HCT116 (cell line): ENCODE data around the gene PARP9. TPM values are rescaled to one million over a fixed set of nuclear protein-coding genes. Genes with fewer than 3 reads are reported as not detected.

Experiments
- ATAC-seq: fragments of 200-7000 bp; cut with Tn5 transposase; 2 replicates; pipeline ENCODE4 v1.9.1; 2020; ENCODE audit warnings: mild to moderate bottlenecking, moderate library complexity
- BruUV-seq: library from RNA; stranded (reverse); fragments of 400-500 nt; replicated peaks from 2 replicates; lab custom pipeline; 2021; lab: Mats Ljungman, UMichigan
- CTCF ChIA-PET: fragments of 300-600 bp; sonication (Branson Sonifier 250); formaldehyde crosslinking; loops from one replicate; lab custom pipeline; 2021; ENCODE audit warnings: antibody characterized with exemption; lab: Charles Lee
- POLR2A ChIA-PET: fragments of 300-600, 350-600 bp; sonication (Branson Sonifier 250); formaldehyde crosslinking; loops from one replicate; lab custom pipeline; 2021; ENCODE audit warnings: antibody characterized with exemption; lab: Charles Lee
- RAD21 ChIA-PET, 2 experiments: fragments of 300-600 bp; sonication (Branson Sonifier 250); formaldehyde crosslinking; loops; one replicate each; lab custom pipeline; 2023; ENCODE audit warnings: low total read pairs in 2 of 2; ENCODE audit not compliant: uncharacterized antibody in 2 of 2, unreplicated experiment in 2 of 2, low non-redundant PET in 1 of 2; lab: Charles Lee
- DNase-seq: peaks from one replicate; pipeline ENCODE4 v3.0.0-alpha.2; 2010; ENCODE audit warnings: low read depth, low spot score
- H2AFZ ChIP-seq: fragments of 200-600 bp; shearing (Covaris generic), sonication (generic); 2 replicates; pipeline ENCODE4 v1.6.1; 2017; ENCODE audit warnings: low read depth, mixed run types, mixed read lengths, antibody characterized with exemption, low read length; ENCODE audit not compliant: poor library complexity, severe bottlenecking
- H3K27ac ChIP-seq: 2 replicates; pipeline ENCODE4 v1.5.1; 2012; ENCODE audit warnings: low read depth, low read length
- H3K27me3 ChIP-seq: fragments of 200-600 bp; sonication (generic); 2 replicates; pipeline ENCODE4 v1.6.1; 2016; ENCODE audit warnings: mixed run types, low read length, mixed read lengths; ENCODE audit not compliant: insufficient read depth
- H3K36me3 ChIP-seq, 2 experiments: fragments of 200-500 bp in 1 of 2; fragments of 200-600 bp in 1 of 2; sonication (Bioruptor generic) in 1 of 2; sonication (generic) in 1 of 2; 2 replicates each; pipeline versions ENCODE4 v1.5.1 to v1.6.1; 2014 to 2016; ENCODE audit warnings: low read length in 2 of 2, inconsistent platforms in 1 of 2, mixed read lengths in 1 of 2, mixed run types in 1 of 2; ENCODE audit not compliant: insufficient read depth in 2 of 2, control insufficient read depth in 1 of 2
- H3K4me1 ChIP-seq, 2 experiments: fragments of 200-600 bp in 1 of 2; sonication (generic) in 1 of 2; 2 replicates each; pipeline versions ENCODE4 v1.5.1 to v1.6.1; 2012 to 2017; ENCODE audit warnings: low read length in 2 of 2, inconsistent platforms in 1 of 2, mild to moderate bottlenecking in 1 of 2, mixed read lengths in 1 of 2, mixed run types in 1 of 2, moderate library complexity in 1 of 2; ENCODE audit not compliant: insufficient read depth in 2 of 2, control insufficient read depth in 1 of 2
- H3K4me2 ChIP-seq: fragments of 200-600 bp; sonication (generic); 2 replicates; pipeline ENCODE4 v1.6.1; 2017; ENCODE audit warnings: mixed run types, low read length, mixed read lengths
- H3K4me3 ChIP-seq, 2 experiments: fragments of 200-600 bp in 1 of 2; sonication (generic) in 1 of 2; replicated peaks in 1 of 2; 2 replicates each; pipeline ENCODE4 v1.5.1; 2011 to 2016; ENCODE audit warnings: low read length in 2 of 2, control low read depth in 1 of 2, low read depth in 1 of 2, mild to moderate bottlenecking in 1 of 2, mixed read lengths in 1 of 2, mixed run types in 1 of 2
- H3K79me2 ChIP-seq: fragments of 200-600 bp; sonication (generic); 2 replicates; pipeline ENCODE4 v1.6.1; 2017; ENCODE audit warnings: mild to moderate bottlenecking, mixed run types, low read length, moderate library complexity, mixed read lengths; ENCODE audit not compliant: insufficient read depth
- H3K9ac ChIP-seq: fragments of 200-600 bp; sonication (generic); 2 replicates; pipeline ENCODE4 v1.6.1; 2016; ENCODE audit warnings: low read length, mixed read lengths
- H3K9me2 ChIP-seq: fragments of 200-600 bp; sonication (generic), shearing (Covaris generic); 2 replicates; pipeline ENCODE4 v1.6.1; 2017; ENCODE audit warnings: mixed run types, mild to moderate bottlenecking, moderate library complexity; ENCODE audit not compliant: insufficient read depth
- H3K9me3 ChIP-seq, 2 experiments: fragments of 200-500 bp in 1 of 2; fragments of 200-600 bp in 1 of 2; sonication (Bioruptor generic) in 1 of 2; sonication (generic) in 1 of 2; 2 replicates each; pipeline ENCODE4 v1.6.1; 2014 to 2017; ENCODE audit warnings: low read length in 2 of 2, mixed read lengths in 2 of 2, inconsistent platforms in 1 of 2, low read depth in 1 of 2, mild to moderate bottlenecking in 1 of 2, mixed run types in 1 of 2, moderate library complexity in 1 of 2; ENCODE audit not compliant: control insufficient read depth in 1 of 2, insufficient read depth in 1 of 2
- H4K20me1 ChIP-seq: fragments of 200-600 bp; sonication (generic), shearing (Covaris generic); 2 replicates; pipeline ENCODE4 v1.6.1; 2017; ENCODE audit warnings: mixed run types, mild to moderate bottlenecking, moderate library complexity; ENCODE audit not compliant: insufficient read depth
- EGR1 ChIP-seq: IDR thresholded peaks from 2 replicates; pipeline ENCODE4 v1.6.1; 2012; ENCODE audit warnings: low read depth
- EZH2 ChIP-seq: fragments of 200-600 bp; sonication (generic); IDR thresholded peaks from 2 replicates; pipeline ENCODE4 v1.6.1; 2017; ENCODE audit warnings: antibody characterized with exemption, mixed run types
- EZH2phosphoT487 ChIP-seq: fragments of 200-600 bp; IDR thresholded peaks from 2 replicates; pipeline ENCODE4 v1.6.1; 2018; ENCODE audit warnings: antibody characterized with exemption, borderline replicate concordance
- JUND ChIP-seq: IDR thresholded peaks from 2 replicates; pipeline ENCODE4 v1.6.1; 2012
- POLR2AphosphoS5 ChIP-seq: IDR thresholded peaks from 2 replicates; pipeline ENCODE4 v1.6.1; 2011; ENCODE audit warnings: mild to moderate bottlenecking, low read depth, low read length, moderate library complexity
- RAD21 ChIP-seq: IDR thresholded peaks from 2 replicates; pipeline ENCODE4 v1.6.1; 2012; ENCODE audit warnings: low read depth, mild to moderate bottlenecking
- SIN3A ChIP-seq: IDR thresholded peaks from 2 replicates; pipeline ENCODE4 v1.6.1; 2012; ENCODE audit warnings: low read depth
- SRF ChIP-seq: IDR thresholded peaks from 2 replicates; pipeline ENCODE4 v1.6.1; 2012; ENCODE audit warnings: low read depth
- TCF7L2 ChIP-seq: IDR thresholded peaks from 2 replicates; pipeline ENCODE4 v1.7.0; 2011; ENCODE audit warnings: borderline replicate concordance, inconsistent platforms; ENCODE audit not compliant: insufficient read depth, insufficient read length; ENCODE audit errors: extremely low read depth
- ZFX ChIP-seq: fragments of 450-650 bp; IDR thresholded peaks from 2 replicates; pipeline ENCODE4 v1.6.1; 2017
- ZNF274 ChIP-seq: fragments of 200-500 bp; sonication (Bioruptor generic); IDR thresholded peaks from 2 replicates; pipeline ENCODE4 v1.6.1; 2014; ENCODE audit warnings: mild to moderate bottlenecking, low read depth, low read length, inconsistent platforms
- intact Hi-C: fragments of 100-400 bp; cut with micrococcal nuclease; formaldehyde crosslinking; loops from 2 replicates; pipeline ENCODE4 v1.10.0; 2022
- total RNA-seq: library from RNA; stranded (reverse); gene quantifications from one replicate; pipeline ENCODE4 v1.2.1, GENCODE V29; 2021; ENCODE audit not compliant: unreplicated experiment
- TF ChIP-seq, protein P1 (sequence below), 3 experiments: fragments of 200-600 bp in 1 of 3; sonication (generic) in 1 of 3; IDR thresholded peaks in 2 of 3; conservative IDR thresholded peaks in 1 of 3; 2 replicates each; pipeline ENCODE4 v1.5.1; 2012 to 2017; ENCODE audit warnings: low read depth in 2 of 3, low read length in 2 of 3, antibody characterized with exemption in 1 of 3, borderline replicate concordance in 1 of 3, control low read depth in 1 of 3, mild to moderate bottlenecking in 1 of 3, mixed read lengths in 1 of 3, mixed run types in 1 of 3, moderate library complexity in 1 of 3; ENCODE audit not compliant: insufficient read depth in 1 of 3
- TF ChIP-seq, protein P2 (sequence below): IDR thresholded peaks from 2 replicates; pipeline ENCODE4 v1.6.1; 2012
- TF ChIP-seq, protein P3 (sequence below): IDR thresholded peaks from 2 replicates; pipeline ENCODE4 v1.6.1; 2012
- TF ChIP-seq, protein P4 (sequence below): IDR thresholded peaks from 2 replicates; pipeline ENCODE4 v1.6.1; 2011; ENCODE audit warnings: mild to moderate bottlenecking, low read length, moderate library complexity; ENCODE audit not compliant: insufficient replicate concordance; ENCODE audit errors: extremely low read depth

The PARP9 gene
- total RNA-seq, 1 experiment from 2014 or later = 9.5 TPM

DNA sequence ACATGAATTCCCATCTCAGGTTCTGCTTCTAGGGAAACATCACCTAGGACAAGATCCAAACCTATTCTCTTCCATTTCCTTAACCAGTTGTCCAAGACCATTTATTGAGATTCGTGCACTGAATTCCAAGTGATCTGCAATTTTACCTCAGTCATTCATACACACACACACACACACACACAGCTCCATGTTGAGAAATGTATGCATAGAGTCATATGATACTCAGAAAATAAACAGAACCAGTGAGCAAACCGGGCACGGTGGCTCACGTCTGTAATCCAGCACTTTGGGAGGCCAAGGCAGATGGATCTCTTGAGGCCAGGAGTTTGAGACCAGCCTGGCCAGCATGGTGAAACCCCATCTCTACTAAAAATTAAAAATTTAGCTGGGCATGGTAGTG lies 43.2 kb downstream of the PARP9 start:
- H4K20me1 ChIP-seq = no peaks in the 10 kb centered on the region
- H3K4me1 ChIP-seq = no peaks in the 10 kb centered on the region
- H3K36me3 ChIP-seq = no peaks in the 10 kb centered on the region
- H3K9me3 ChIP-seq = no peaks in the 10 kb centered on the region
- ATAC-seq (no peak), DNase-seq (no peak)
- H3K9ac ChIP-seq = no peak overlapping the region
- ChIA-PET CTCF (no interaction called here), POLR2A (no interaction called here), RAD21 (no interaction called here)
- no TSS peak for BruUV-seq
- no peak overlapping the region for H3K27ac ChIP-seq
- no peaks in the 10 kb centered on the region for H3K79me2 ChIP-seq
- H3K4me2 ChIP-seq = no peak overlapping the region
- no peak overlapping the region for H3K4me3 ChIP-seq
- H3K9me2 ChIP-seq = no peaks in the 10 kb centered on the region
- H3K27me3 ChIP-seq = no peaks in the 10 kb centered on the region
- no peak overlapping the region for H2AFZ ChIP-seq
- intact Hi-C loops = no loop called here
- TF ChIP-seq EGR1 = no peak
- TF ChIP-seq SRF = no peak
- TF ChIP-seq SIN3A = no peak
- no peak for TF ChIP-seq TCF7L2
- no peak for TF ChIP-seq JUND
- TF ChIP-seq, protein P1, sequence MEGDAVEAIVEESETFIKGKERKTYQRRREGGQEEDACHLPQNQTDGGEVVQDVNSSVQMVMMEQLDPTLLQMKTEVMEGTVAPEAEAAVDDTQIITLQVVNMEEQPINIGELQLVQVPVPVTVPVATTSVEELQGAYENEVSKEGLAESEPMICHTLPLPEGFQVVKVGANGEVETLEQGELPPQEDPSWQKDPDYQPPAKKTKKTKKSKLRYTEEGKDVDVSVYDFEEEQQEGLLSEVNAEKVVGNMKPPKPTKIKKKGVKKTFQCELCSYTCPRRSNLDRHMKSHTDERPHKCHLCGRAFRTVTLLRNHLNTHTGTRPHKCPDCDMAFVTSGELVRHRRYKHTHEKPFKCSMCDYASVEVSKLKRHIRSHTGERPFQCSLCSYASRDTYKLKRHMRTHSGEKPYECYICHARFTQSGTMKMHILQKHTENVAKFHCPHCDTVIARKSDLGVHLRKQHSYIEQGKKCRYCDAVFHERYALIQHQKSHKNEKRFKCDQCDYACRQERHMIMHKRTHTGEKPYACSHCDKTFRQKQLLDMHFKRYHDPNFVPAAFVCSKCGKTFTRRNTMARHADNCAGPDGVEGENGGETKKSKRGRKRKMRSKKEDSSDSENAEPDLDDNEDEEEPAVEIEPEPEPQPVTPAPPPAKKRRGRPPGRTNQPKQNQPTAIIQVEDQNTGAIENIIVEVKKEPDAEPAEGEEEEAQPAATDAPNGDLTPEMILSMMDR (IDR thresholded peaks at IDR 0.05 in 2 of 3, conservative IDR thresholded peaks at IDR 0.05 in 1 of 3; ENCODE audit: borderline replicate concordance in 1 of 3, insufficient read depth in 1 of 3, low read depth in 2 of 3, low read length in 2 of 3) = no peak
- no peak for TF ChIP-seq ZNF274
- TF ChIP-seq, protein P2, sequence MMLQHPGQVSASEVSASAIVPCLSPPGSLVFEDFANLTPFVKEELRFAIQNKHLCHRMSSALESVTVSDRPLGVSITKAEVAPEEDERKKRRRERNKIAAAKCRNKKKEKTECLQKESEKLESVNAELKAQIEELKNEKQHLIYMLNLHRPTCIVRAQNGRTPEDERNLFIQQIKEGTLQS = no peak
- TF ChIP-seq, protein P3, sequence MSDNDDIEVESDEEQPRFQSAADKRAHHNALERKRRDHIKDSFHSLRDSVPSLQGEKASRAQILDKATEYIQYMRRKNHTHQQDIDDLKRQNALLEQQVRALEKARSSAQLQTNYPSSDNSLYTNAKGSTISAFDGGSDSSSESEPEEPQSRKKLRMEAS = no peak
- no peak for TF ChIP-seq EZH2
- TF ChIP-seq RAD21 = no peak
- no peak for TF ChIP-seq ZFX
- TF ChIP-seq, protein P4, sequence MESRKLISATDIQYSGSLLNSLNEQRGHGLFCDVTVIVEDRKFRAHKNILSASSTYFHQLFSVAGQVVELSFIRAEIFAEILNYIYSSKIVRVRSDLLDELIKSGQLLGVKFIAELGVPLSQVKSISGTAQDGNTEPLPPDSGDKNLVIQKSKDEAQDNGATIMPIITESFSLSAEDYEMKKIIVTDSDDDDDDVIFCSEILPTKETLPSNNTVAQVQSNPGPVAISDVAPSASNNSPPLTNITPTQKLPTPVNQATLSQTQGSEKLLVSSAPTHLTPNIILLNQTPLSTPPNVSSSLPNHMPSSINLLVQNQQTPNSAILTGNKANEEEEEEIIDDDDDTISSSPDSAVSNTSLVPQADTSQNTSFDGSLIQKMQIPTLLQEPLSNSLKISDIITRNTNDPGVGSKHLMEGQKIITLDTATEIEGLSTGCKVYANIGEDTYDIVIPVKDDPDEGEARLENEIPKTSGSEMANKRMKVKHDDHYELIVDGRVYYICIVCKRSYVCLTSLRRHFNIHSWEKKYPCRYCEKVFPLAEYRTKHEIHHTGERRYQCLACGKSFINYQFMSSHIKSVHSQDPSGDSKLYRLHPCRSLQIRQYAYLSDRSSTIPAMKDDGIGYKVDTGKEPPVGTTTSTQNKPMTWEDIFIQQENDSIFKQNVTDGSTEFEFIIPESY = no peak
- TF ChIP-seq POLR2AphosphoS5 = no peak
- TF ChIP-seq EZH2phosphoT487 = no peak
